ENCODE measurements around the gene SETX. TPM values are rescaled to one million over a fixed set of nuclear protein-coding genes. Genes with fewer than 3 reads are reported as not detected.

Gene SETX
- total RNA-seq, 1 donor from 2014 or later = 74.8 TPM

DNA sequence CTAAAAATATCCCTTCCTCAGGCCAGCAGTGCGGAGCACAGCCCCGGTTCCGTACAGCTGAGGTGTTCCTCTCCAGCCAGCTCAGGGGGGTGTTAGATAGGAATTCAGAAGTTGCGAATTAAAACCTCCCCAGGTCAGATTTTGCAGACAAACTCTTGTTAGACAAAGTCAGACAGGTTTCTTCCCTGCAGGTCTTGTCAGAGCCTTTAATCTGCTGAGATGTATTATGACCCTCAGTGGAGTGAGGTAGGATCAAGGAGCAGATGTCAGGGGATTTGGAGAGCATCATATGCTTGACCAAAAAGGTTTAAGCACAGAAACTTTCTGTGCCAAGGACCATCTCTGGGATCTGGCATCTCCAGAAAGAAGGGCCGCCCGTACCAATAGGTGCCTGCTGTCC lies 132.8 kb downstream of the SETX start:
- no peak for DNase-seq (ENCODE audit: low read depth in 2 of 2)

DNA sequence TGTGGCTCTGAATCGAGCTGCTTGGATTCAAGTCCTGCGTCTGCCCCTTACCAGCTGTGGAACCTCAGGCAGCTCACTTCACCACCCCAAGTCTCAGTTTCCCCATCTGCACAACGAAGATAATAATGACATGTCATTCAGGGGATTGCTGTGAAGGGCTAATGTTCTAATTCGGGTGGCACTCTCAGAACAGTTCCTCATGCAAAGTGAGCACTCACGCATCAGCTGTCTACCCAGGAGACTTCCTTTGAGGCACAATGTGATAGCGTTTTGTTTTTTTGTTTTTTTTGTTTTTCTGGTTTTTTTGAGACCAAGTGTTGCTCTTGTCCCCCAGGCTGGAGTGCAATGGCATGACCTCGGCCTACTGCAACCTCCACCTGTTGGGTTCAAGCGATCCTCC lies 136.6 kb downstream of the SETX start:
- no peak for DNase-seq (ENCODE audit: low read depth in 2 of 2)

DNA sequence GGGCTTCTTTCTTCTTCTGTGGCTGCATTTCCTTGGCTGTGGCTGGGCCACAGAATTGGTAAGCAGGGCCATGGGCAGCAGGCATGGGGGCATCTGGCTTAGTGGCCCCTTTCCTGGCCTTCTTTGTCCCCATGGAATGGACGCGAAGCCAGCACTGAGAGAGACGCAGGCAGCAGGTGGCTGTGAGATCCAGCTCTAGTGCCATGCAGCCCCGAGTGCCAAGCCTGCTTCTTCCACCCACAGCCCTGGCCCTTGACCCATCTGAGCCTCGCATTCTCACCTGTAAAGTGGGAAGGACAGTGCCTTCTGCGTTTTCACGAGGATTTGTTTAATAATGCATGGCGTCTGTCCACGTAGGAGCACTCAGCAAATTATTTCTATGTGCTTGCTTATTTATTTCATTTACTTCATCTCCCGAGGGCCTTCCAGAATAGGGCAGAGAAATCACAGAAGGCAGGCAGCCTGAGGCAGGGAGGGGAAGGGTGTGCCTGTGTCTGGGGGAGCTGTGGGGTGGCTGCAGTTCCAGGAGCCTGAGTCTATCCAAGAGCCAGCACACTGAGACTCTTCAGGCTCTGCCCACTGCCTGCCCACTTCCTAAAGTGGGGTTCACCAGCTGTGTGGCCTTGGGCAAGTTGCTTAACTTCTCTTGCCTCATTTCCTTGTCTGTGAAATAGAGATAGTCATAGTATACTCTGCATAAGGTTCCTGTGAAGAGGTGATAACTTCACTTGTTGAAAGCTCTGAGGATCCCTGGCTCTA lies 137.7 kb downstream of the SETX start:
- no peak for DNase-seq (ENCODE audit: low read depth in 2 of 2)

DNA sequence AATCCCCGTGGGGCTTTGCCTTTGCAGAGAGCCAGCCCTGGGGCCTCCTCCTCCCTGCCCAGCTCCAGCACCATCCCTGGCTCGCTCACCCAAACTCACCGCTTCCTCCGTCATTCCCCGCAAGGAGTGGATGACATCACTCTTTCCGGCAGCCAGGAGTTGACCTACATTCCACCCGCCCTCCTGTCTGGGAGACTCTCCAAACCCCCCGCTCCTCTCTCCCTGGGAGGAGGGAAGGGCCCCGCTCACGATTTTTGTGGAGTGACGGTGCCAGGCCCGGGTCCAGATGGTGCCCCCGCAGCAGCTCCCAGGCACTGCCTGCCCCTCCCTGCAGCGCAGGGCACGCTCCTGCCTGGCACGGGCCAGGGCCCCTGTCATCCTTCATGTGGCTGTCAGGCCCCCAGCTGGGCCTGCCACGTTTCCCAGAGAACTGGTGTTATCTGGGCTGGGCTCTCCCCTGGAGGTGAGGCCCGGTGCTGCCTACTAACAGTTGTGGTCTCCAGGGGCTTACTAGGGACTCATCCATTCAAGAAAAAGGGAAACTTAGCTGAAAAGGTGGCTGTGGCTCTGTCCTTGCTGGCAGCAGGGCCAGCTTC lies 140.7 kb downstream of the SETX start:
- peak; percentile 9 to 69 for DNase-seq (ENCODE audit: low read depth in 2 of 2)

DNA sequence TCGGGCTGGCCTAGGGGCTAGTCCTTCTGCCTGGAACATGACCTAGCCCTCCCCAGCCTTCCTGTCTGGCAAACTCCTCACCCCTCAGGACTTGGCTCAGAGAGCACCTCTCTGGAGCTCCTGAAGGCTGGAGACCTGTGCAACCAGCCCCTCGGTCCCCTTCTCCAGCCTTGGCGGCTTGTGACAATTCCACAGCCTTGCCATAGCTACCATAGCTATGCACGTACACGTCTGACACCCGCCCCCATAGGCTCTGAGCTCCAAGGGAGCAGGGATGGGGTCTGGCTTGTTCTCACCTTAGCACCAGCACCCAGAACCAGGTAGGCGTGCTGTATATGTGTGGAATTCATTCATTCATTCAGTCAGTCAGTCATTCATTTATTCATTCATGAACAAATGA lies 143.2 kb downstream of the SETX start:
- no peak for DNase-seq (ENCODE audit: low read depth in 2 of 2)

Other genes starting within 250 kb of the SETX start
- 0.40 and 1.1 TPM in 2 replicates for gene NTNG2, start 192.9 kb downstream of the SETX start, total RNA-seq
- 7.2 and 10.3 TPM in 2 replicates for gene TTF1, start 51.9 kb upstream of the SETX start, total RNA-seq
- gene CFAP77, start 55.2 kb upstream of the SETX start, total RNA-seq = under 0.01 TPM in 1 of 2 replicates, not detected in the other
- not detected in 2 replicates for gene BARHL1, start 227.6 kb upstream of the SETX start, total RNA-seq